HCT116 (cell line): ENCODE data around the gene AAMDC. TPM values are rescaled to one million over a fixed set of nuclear protein-coding genes. Genes with fewer than 3 reads are reported as not detected.

Source experiments
- ATAC-seq: fragments of 200-7000 bp; cut with Tn5 transposase; 2 replicates; pipeline ENCODE4 v1.9.1; 2020; ENCODE audit warnings: mild to moderate bottlenecking, moderate library complexity
- BruUV-seq: library from RNA; stranded (reverse); fragments of 400-500 nt; replicated peaks from 2 replicates; lab custom pipeline; 2021; lab: Mats Ljungman, UMichigan
- CTCF ChIA-PET: fragments of 300-600 bp; sonication (Branson Sonifier 250); formaldehyde crosslinking; loops from one replicate; lab custom pipeline; 2021; ENCODE audit warnings: antibody characterized with exemption; lab: Charles Lee
- POLR2A ChIA-PET: fragments of 300-600, 350-600 bp; sonication (Branson Sonifier 250); formaldehyde crosslinking; loops from one replicate; lab custom pipeline; 2021; ENCODE audit warnings: antibody characterized with exemption; lab: Charles Lee
- RAD21 ChIA-PET, 2 experiments: fragments of 300-600 bp; sonication (Branson Sonifier 250); formaldehyde crosslinking; loops; one replicate each; lab custom pipeline; 2023; ENCODE audit warnings: low total read pairs in 2 of 2; ENCODE audit not compliant: uncharacterized antibody in 2 of 2, unreplicated experiment in 2 of 2, low non-redundant PET in 1 of 2; lab: Charles Lee
- DNase-seq: peaks from one replicate; pipeline ENCODE4 v3.0.0-alpha.2; 2010; ENCODE audit warnings: low read depth, low spot score
- H2AFZ ChIP-seq: fragments of 200-600 bp; shearing (Covaris generic), sonication (generic); 2 replicates; pipeline ENCODE4 v1.6.1; 2017; ENCODE audit warnings: low read depth, mixed run types, mixed read lengths, antibody characterized with exemption, low read length; ENCODE audit not compliant: poor library complexity, severe bottlenecking
- H3K27ac ChIP-seq: 2 replicates; pipeline ENCODE4 v1.5.1; 2012; ENCODE audit warnings: low read depth, low read length
- H3K27me3 ChIP-seq: fragments of 200-600 bp; sonication (generic); 2 replicates; pipeline ENCODE4 v1.6.1; 2016; ENCODE audit warnings: mixed run types, low read length, mixed read lengths; ENCODE audit not compliant: insufficient read depth
- H3K36me3 ChIP-seq, 2 experiments: fragments of 200-500 bp in 1 of 2; fragments of 200-600 bp in 1 of 2; sonication (Bioruptor generic) in 1 of 2; sonication (generic) in 1 of 2; 2 replicates each; pipeline versions ENCODE4 v1.5.1 to v1.6.1; 2014 to 2016; ENCODE audit warnings: low read length in 2 of 2, inconsistent platforms in 1 of 2, mixed read lengths in 1 of 2, mixed run types in 1 of 2; ENCODE audit not compliant: insufficient read depth in 2 of 2, control insufficient read depth in 1 of 2
- H3K4me1 ChIP-seq, 2 experiments: fragments of 200-600 bp in 1 of 2; sonication (generic) in 1 of 2; 2 replicates each; pipeline versions ENCODE4 v1.5.1 to v1.6.1; 2012 to 2017; ENCODE audit warnings: low read length in 2 of 2, inconsistent platforms in 1 of 2, mild to moderate bottlenecking in 1 of 2, mixed read lengths in 1 of 2, mixed run types in 1 of 2, moderate library complexity in 1 of 2; ENCODE audit not compliant: insufficient read depth in 2 of 2, control insufficient read depth in 1 of 2
- H3K4me2 ChIP-seq: fragments of 200-600 bp; sonication (generic); 2 replicates; pipeline ENCODE4 v1.6.1; 2017; ENCODE audit warnings: mixed run types, low read length, mixed read lengths
- H3K4me3 ChIP-seq, 2 experiments: fragments of 200-600 bp in 1 of 2; sonication (generic) in 1 of 2; replicated peaks in 1 of 2; 2 replicates each; pipeline ENCODE4 v1.5.1; 2011 to 2016; ENCODE audit warnings: low read length in 2 of 2, control low read depth in 1 of 2, low read depth in 1 of 2, mild to moderate bottlenecking in 1 of 2, mixed read lengths in 1 of 2, mixed run types in 1 of 2
- H3K79me2 ChIP-seq: fragments of 200-600 bp; sonication (generic); 2 replicates; pipeline ENCODE4 v1.6.1; 2017; ENCODE audit warnings: mild to moderate bottlenecking, mixed run types, low read length, moderate library complexity, mixed read lengths; ENCODE audit not compliant: insufficient read depth
- H3K9ac ChIP-seq: fragments of 200-600 bp; sonication (generic); 2 replicates; pipeline ENCODE4 v1.6.1; 2016; ENCODE audit warnings: low read length, mixed read lengths
- H3K9me2 ChIP-seq: fragments of 200-600 bp; sonication (generic), shearing (Covaris generic); 2 replicates; pipeline ENCODE4 v1.6.1; 2017; ENCODE audit warnings: mixed run types, mild to moderate bottlenecking, moderate library complexity; ENCODE audit not compliant: insufficient read depth
- H3K9me3 ChIP-seq, 2 experiments: fragments of 200-500 bp in 1 of 2; fragments of 200-600 bp in 1 of 2; sonication (Bioruptor generic) in 1 of 2; sonication (generic) in 1 of 2; 2 replicates each; pipeline ENCODE4 v1.6.1; 2014 to 2017; ENCODE audit warnings: low read length in 2 of 2, mixed read lengths in 2 of 2, inconsistent platforms in 1 of 2, low read depth in 1 of 2, mild to moderate bottlenecking in 1 of 2, mixed run types in 1 of 2, moderate library complexity in 1 of 2; ENCODE audit not compliant: control insufficient read depth in 1 of 2, insufficient read depth in 1 of 2
- H4K20me1 ChIP-seq: fragments of 200-600 bp; sonication (generic), shearing (Covaris generic); 2 replicates; pipeline ENCODE4 v1.6.1; 2017; ENCODE audit warnings: mixed run types, mild to moderate bottlenecking, moderate library complexity; ENCODE audit not compliant: insufficient read depth
- ATF3 ChIP-seq: IDR thresholded peaks from 2 replicates; pipeline ENCODE4 v1.6.1; 2012
- CBX3 ChIP-seq: IDR thresholded peaks from 2 replicates; pipeline ENCODE4 v1.6.1; 2012; ENCODE audit warnings: low read depth
- CEBPB ChIP-seq: IDR thresholded peaks from 2 replicates; pipeline ENCODE4 v1.6.1; 2012; ENCODE audit warnings: low read depth
- CTCF ChIP-seq, 3 experiments: fragments of 200-600 bp in 1 of 3; sonication (generic) in 1 of 3; IDR thresholded peaks in 2 of 3; conservative IDR thresholded peaks in 1 of 3; 2 replicates each; pipeline ENCODE4 v1.5.1; 2012 to 2017; ENCODE audit warnings: low read depth in 2 of 3, low read length in 2 of 3, antibody characterized with exemption in 1 of 3, borderline replicate concordance in 1 of 3, control low read depth in 1 of 3, mild to moderate bottlenecking in 1 of 3, mixed read lengths in 1 of 3, mixed run types in 1 of 3, moderate library complexity in 1 of 3; ENCODE audit not compliant: insufficient read depth in 1 of 3
- EZH2 ChIP-seq: fragments of 200-600 bp; sonication (generic); IDR thresholded peaks from 2 replicates; pipeline ENCODE4 v1.6.1; 2017; ENCODE audit warnings: antibody characterized with exemption, mixed run types
- EZH2phosphoT487 ChIP-seq: fragments of 200-600 bp; IDR thresholded peaks from 2 replicates; pipeline ENCODE4 v1.6.1; 2018; ENCODE audit warnings: antibody characterized with exemption, borderline replicate concordance
- FOSL1 ChIP-seq: IDR thresholded peaks from 2 replicates; pipeline ENCODE4 v1.6.1; 2012; ENCODE audit warnings: low read depth
- JUND ChIP-seq: IDR thresholded peaks from 2 replicates; pipeline ENCODE4 v1.6.1; 2012
- MAX ChIP-seq: IDR thresholded peaks from 2 replicates; pipeline ENCODE4 v1.6.1; 2012
- POLR2A ChIP-seq: IDR thresholded peaks from 2 replicates; pipeline ENCODE4 v1.7.0; 2011; ENCODE audit warnings: borderline replicate concordance; ENCODE audit not compliant: insufficient read depth, insufficient read length; ENCODE audit errors: extremely low read depth
- POLR2AphosphoS5 ChIP-seq: IDR thresholded peaks from 2 replicates; pipeline ENCODE4 v1.6.1; 2011; ENCODE audit warnings: mild to moderate bottlenecking, low read depth, low read length, moderate library complexity
- RAD21 ChIP-seq: IDR thresholded peaks from 2 replicates; pipeline ENCODE4 v1.6.1; 2012; ENCODE audit warnings: low read depth, mild to moderate bottlenecking
- SIN3A ChIP-seq: IDR thresholded peaks from 2 replicates; pipeline ENCODE4 v1.6.1; 2012; ENCODE audit warnings: low read depth
- SP1 ChIP-seq: IDR thresholded peaks from 2 replicates; pipeline ENCODE4 v1.6.1; 2012; ENCODE audit warnings: low read depth
- SRF ChIP-seq: IDR thresholded peaks from 2 replicates; pipeline ENCODE4 v1.6.1; 2012; ENCODE audit warnings: low read depth
- YY1 ChIP-seq: IDR thresholded peaks from 2 replicates; pipeline ENCODE4 v1.6.1; 2011; ENCODE audit warnings: low read length, low read depth, moderate library complexity, mild to moderate bottlenecking; ENCODE audit not compliant: insufficient replicate concordance; ENCODE audit errors: extremely low read depth
- ZFX ChIP-seq: fragments of 450-650 bp; IDR thresholded peaks from 2 replicates; pipeline ENCODE4 v1.6.1; 2017
- ZNF274 ChIP-seq: fragments of 200-500 bp; sonication (Bioruptor generic); IDR thresholded peaks from 2 replicates; pipeline ENCODE4 v1.6.1; 2014; ENCODE audit warnings: mild to moderate bottlenecking, low read depth, low read length, inconsistent platforms
- intact Hi-C: fragments of 100-400 bp; cut with micrococcal nuclease; formaldehyde crosslinking; loops from 2 replicates; pipeline ENCODE4 v1.10.0; 2022
- total RNA-seq: library from RNA; stranded (reverse); gene quantifications from one replicate; pipeline ENCODE4 v1.2.1, GENCODE V29; 2021; ENCODE audit not compliant: unreplicated experiment

AAMDC gene
- total RNA-seq, 1 experiment from 2014 or later = 11.2 TPM

- no peak overlapping the region for H3K4me3 ChIP-seq
Measured at GRCh38 chr11:77882396-77882795, 61.5 kb downstream of the AAMDC start.

More at GRCh38 chr11:77882396-77882795, 61.5 kb downstream of the AAMDC start:
- TF ChIP-seq RAD21 = no peak
- TF ChIP-seq SIN3A = no peak
- TF ChIP-seq FOSL1 = no peak
- TF ChIP-seq MAX = no peak
- no peak for TF ChIP-seq CBX3
- no peak for TF ChIP-seq CEBPB
- TF ChIP-seq CTCF (IDR thresholded peaks at IDR 0.05 in 2 of 3, conservative IDR thresholded peaks at IDR 0.05 in 1 of 3; ENCODE audit: borderline replicate concordance in 1 of 3, insufficient read depth in 1 of 3, low read depth in 2 of 3, low read length in 2 of 3) = no peak
- TF ChIP-seq SRF = no peak
- no peak for TF ChIP-seq ZFX
- no peak for TF ChIP-seq EZH2
- TF ChIP-seq JUND = no peak
- no peak for TF ChIP-seq POLR2A
- TF ChIP-seq POLR2AphosphoS5 = no peak
- TF ChIP-seq SP1 = no peak
- no peak for TF ChIP-seq ATF3
- TF ChIP-seq EZH2phosphoT487 = no peak
- no peak for TF ChIP-seq YY1
- no peak for TF ChIP-seq ZNF274
- Histone ChIP-seq H3K9me2 (no peaks in the 10 kb centered on the region), H3K36me3 (peaks cover 0 to 6% of the 10 kb centered on the region in 2 experiments; a peak in 1 of 4 replicates), H2AFZ (no peak overlapping the region), H3K9ac (no peak overlapping the region), H3K9me3 (no peaks in the 10 kb centered on the region), H3K79me2 (no peaks in the 10 kb centered on the region), H3K4me1 (no peaks in the 10 kb centered on the region), H3K4me2 (no peak overlapping the region), H4K20me1 (no peaks in the 10 kb centered on the region), H3K27ac (no peak overlapping the region), H3K27me3 (no peaks in the 10 kb centered on the region)
- intact Hi-C loops = no loop called here
- ATAC-seq = no peak
- ChIA-PET POLR2A (no interaction called here), RAD21 (no interaction called here), CTCF (no interaction called here)
- no peak for DNase-seq
- no TSS peak for BruUV-seq
